COR-L47 (cell line): ENCODE results near the gene PSMD11.
"Not testable (repeated sequence)": the region's sequence is repeated elsewhere in the genome, so short reads cannot be mapped to it uniquely, and the experiment has no call there.

ENCODE experiments used
- DNase-seq: peaks from one replicate; lab custom pipeline; 2025; lab: John Stamatoyannopoulos, UW

PSMD11 gene

DNA sequence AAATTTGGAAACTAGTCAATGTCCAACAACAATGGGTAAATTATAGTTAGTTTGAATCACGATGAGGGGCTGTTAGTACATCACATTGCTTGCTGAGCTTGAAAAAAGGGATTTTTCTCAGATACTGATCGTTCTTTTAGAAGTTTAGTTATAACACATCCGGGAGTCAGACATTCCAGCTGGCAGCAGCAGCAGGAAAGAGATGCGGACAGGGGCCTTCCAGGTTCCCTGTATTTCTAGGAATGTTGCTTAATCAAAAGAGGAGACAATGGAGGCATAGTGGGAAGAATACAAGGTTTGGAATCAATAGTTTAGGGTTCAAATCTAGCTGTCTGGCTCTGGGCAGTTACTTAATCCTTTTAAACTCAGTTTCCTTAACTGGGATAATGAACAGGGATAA lies 70.3 kb downstream of the PSMD11 start:
- DNase-seq, result no peak

DNA sequence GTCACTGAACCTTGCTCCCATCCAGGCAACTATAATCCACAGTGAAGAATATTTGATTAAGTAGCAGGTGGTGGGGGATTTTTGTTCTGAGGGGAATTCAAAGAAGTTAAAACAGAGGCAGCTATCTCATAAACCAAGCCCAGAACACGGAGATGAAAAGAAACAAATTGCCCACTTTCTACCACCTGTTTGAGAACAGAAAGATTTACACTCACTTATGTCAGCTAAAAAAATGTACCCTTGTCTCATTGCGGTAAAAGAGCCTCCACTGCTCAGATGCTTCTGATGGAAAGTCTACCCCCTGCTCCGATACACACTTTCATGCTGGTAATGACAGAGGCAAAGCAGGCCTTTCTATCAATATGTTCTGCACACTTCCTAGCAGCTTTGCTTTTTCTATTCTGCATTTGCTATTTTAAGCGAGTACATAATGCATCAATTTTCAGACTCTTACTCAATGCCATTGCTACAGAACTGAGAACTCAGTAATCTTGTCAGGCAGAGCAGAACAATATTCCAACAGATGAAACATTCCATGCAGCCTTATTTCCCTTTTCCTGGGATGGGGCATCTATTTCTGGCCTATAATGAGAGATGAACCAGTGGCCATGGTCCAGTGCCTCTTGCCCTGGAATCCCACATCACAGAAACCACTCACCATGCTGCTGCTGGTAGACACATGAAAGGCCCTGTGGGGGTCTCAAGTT lies 71.5 kb downstream of the PSMD11 start:
- DNase-seq, result no peak

DNA sequence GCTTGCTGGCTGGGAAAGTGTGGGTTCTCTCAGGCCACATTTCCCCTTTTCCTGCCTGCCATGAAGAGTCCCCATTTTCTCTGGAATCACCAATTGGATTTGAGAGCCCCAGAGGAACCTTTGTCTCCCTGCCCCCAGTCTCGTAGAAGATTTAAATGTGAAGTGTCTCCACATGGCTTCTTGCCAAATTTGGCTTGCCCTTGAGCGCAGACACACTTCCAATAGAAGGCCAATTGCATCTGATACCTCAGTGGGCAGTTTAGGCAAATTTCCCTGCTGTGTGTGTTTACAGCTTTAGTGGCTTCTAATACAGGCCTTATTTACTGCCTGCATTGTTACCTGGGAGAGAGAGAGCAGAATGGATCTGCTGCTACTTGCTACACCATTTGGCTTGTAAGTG lies 72.1 kb downstream of the PSMD11 start:
- peak; percentile 80 for DNase-seq

DNA sequence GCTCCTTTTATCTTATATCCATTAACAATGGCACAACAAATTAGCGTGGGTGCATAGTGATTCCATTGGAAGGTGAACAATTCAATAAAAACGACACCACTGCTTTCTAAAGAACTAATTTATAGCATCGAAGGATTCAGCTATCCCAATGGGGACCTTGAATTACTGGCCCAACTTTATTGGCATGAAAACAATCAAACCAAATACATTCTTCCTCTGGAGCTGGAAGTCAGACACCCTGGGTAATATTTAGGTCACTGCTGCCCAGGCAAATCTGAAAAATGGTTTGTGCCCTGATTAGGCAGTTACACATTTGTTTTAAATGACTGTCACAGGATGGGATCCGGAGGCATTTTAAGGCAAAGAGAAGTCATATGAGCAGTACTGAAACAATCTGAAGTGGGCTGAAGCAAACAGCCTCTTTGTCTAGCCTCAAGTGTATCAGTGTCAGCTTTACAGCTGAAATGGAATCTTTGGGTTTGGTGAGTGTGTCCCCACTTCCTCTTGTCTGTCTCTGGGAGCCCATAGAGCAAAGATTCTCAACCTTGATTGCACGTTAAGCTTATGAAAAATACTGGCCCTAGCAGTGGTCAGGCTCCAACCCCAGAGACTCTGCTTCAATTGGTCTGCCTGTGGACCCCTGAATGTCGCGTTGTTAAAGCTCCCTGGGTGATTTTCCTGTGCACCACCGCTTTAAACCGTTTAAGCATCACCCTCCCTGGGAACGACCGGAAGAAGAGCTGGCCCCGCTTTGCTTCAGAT lies 72.8 kb downstream of the PSMD11 start:
- no peak for DNase-seq

DNA sequence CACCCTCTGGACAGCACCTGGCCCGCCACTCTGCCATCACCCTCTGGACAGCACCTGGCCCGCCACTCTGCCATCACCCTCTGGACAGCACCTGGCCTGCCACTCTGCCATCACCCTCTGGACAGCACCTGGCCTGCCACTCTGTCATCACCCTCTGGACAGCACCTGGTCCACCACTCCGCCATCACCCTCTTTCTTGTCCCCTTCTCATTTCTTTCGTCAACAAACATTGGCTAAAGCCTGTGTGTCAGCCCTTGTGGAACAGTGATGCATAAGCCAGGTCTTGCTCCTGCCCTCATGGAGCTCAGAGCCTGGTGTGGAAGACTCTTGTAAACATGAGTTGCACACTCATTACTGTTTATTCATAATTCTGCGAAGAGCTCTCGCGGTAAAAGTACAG lies 73.7 kb downstream of the PSMD11 start:
- no peak for DNase-seq

DNA sequence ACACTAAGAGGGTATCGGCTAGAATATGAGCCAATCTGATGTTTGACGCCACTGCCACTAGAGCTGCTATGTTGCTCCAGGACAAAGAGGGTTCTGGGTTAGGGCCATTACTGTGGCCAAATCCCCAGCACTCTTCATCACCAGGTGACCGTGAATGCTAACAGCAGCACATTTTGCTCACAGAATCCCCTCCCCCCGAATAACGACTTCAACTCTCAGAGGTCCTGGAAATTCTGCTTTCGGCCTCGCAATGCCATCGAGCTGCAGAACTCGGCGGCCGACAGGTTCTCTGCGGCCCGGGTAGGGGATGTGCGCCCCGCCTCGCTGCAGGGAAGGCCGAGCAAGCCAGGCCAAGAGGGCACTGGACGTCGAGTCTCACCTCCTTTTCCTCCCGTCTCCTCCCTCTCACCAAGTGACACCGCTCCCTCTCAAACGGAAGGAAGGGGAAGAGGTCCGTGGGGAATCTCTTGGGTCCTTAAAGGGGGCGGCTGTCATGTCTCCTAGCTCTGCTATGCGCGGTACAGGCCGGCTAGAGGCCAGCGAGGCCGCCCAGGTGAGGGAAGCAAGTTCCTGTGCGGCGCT lies 74.4 kb downstream of the PSMD11 start:
- DNase-seq, result no peak

DNA sequence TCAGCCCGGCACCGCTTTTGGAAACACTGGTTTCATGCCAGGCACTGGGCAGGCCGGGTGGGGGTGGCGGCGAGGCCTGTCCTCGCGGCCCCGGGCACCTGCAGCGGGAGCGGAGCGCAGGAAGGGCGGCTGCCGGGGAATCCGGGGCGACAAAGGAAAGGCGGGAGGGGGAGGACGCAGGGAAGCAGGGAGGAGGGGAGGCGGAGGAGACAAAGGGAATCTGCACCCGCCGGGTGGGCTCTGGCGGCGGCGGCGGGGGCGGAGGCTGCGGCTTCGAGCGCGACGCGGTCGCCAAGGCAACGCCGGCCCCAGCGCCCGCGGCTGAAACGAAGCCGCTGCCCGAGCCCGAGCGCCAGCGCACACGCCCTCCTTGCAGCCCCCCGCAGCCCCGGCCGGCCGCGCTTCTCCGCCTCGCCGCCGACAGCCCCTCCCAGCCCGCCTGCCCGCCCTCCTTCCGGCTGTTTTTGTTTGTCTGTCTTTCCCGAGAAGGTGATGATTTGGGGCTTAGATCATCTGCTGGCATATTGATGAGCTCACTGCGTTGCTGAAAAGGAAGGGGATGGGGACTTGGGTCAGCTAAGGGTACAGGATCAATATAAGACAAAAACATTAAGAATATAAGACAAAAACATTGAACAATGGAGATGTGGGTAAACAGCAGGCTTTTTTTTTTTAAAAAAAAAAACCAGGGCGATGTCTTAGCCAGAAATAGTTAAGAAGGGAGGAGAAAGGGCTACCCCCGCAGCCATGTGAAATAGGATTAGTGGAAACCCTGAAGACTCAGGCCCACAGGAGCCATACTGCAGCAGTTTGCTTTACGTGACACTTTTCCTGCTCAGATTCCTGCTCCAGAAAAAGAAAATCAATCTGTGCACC lies 75.2 kb downstream of the PSMD11 start:
- DNase-seq, result peak; percentile 94

DNA sequence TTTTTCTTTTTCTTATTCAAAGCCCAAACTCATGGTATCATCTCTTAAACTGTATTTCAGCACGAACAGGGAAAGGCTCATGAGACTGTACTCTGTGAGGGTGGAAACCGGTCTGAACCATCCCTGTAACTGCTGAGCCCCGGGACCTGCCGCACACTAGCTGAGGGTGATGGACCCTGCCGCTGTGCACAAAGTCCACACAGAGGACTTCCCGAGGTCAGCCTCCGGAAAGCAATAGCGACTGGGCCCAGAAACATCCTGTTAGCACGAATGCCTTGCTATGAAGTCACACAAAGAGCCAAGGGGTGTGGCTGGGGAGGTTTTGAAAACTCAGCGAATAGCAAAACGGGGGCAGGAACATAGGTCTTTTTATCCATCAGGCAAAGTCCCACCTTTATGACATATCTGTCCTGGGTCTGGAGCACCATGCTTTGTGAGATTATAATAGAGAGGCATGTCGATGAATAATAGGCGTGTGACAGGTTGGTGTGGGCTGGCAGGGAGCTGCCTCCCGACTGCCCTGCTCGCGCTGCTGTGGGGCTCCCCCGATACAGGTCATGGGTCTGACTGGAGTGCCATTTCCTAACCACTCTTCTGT lies 75.9 kb downstream of the PSMD11 start:
- peak; percentile 41 for DNase-seq

DNA sequence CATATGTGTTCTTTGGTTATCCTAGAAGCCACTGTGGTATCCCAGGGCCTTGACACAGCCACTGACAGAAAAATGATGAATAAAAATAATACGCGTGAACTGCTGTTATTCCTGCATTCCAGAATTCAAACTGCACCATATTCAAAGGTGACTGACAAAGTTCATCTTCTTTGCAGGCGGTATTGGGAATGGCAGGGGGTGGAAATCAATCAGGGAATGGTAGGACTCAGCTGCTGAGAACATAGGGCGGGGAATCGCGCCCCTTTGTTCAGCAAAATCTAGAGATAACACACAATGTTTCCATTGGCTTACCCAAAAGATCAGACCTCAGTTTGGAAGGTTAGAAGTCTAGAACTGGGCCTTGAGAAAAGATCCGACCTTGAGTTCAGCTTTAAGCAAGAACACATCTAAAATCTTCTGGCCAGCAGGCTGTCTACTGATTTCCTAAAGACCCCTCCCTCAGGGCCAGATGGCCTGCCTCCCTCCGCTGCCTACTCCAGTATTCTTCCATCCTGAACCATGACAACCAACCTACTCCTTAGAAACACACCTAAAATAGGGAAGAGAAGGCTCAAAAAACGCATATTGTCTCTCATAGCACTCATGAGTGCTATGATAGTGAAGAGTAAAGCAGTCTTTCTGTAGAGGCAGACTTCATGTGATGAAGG lies 76.6 kb downstream of the PSMD11 start:
- DNase-seq, result no peak

DNA sequence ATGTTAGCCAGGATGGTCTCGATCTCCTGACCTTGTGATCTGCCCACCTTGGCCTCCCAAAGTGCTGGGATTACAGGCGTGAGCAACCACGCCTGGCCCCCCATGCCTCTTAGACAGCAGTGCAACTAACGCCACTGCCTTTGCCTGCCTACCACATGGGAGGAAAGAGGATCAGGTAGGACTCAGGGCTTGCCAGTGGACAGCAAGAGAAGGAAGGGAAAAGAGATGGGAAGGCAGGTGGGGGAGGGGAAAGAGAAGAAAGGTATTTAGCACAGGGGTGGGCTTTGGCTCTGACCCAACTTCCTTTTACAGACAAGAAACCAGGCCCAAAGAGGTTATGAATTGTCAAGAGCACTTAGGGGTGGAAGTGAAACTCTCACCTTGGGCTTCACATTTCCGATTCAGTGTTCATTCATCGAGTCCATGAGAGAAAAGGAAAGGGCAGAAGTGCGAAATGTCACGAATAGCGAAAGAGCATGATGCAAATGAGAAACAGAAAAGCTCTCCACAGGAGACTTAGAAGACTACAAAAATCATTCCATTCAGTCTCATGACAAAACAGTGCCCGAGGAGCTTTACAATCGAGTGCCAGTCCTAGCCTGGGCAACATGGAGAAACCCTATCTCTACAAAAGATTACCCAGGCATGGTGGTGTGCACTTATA lies 78.8 kb downstream of the PSMD11 start:
- DNase-seq, result no peak

DNA sequence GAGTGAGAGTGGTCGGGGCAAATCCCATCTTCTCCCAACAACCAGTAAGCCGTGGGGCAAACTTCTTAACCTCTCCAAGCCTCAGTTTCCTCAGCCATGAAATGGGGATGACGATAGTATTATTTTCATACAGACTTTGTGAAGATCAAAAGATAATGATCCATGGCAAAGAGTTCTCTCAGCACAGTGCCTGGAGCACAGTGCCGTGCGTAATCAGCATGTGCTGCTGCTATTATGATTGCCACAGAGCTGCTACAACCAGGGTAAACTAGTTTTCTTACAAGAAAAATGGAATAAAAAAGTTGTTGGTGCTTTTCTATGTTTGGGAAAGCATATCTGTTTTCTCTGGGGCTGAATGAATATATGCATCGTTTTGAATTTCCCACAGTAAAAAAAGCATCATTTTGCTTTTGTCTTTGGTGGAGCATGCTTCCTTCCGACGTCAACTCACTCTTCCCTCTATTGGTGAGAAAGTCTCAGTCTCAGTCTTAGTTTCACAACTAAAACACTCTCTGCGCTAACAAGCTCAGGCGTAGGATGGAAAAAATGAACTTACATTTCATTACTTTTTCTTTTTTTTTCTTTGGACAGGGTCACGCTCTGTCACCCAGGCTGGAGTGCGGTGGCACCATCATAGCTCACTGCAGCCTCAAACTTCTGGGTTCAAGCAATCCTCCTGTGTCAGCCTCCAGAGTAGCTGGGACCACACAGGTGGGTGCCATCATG lies 79.7 kb downstream of the PSMD11 start:
- no peak for DNase-seq

DNA sequence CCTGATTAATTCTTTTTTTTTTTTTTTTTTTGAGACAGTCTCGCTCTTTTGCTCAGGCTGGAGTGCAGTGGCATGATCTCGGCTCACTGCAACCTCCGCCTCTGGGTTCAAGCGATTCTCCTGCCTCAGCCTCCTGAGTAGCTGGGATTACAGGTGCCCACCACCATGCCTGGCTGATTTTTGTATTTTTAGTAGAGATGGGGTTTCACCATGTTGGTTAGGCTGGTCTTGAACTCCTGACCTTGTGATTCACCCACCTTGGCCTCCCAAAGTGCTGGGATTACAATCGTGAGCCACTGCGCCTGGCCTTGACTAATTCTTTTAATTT lies 80.2 kb downstream of the PSMD11 start:
- not testable (repeated sequence) for DNase-seq

DNA sequence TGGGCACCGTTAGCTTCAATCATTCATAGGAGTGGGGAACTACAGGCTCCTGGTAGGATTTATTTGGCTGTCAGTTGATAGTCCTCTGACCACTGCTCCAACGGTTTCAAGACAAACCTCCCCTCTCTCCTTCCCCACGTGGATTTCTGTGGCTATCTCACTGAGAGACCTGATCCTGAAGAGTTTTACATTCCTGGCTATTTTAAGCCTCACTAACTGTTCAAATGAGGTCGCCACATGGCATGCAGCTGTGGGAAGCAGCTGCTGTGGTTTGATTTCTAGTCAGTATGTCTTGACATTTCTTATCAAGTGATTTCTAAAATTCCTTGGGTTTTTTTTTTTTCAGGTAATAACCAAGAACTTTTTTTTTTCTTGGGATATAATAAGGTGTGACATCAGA lies 80.8 kb downstream of the PSMD11 start:
- DNase-seq, result no peak

DNA sequence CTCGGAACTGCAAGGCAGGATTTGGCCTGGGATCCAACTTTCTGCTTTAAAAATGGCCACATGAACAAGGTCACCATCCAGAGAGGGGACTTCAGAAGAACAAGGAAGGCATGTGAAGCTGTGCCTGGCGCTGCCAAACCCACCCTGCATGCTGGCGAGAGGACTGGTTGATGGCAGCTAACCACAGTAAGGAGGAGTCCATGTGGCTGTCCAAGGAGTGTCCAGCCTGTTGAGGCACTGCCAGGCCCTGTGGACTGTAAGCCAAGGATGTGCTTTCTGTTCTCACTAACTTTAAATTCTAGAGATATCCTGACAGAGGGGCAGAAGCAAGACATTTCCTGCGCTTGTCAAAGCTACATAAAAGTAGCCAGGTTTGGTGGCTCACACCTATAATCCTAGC lies 82.8 kb downstream of the PSMD11 start:
- no peak for DNase-seq

DNA sequence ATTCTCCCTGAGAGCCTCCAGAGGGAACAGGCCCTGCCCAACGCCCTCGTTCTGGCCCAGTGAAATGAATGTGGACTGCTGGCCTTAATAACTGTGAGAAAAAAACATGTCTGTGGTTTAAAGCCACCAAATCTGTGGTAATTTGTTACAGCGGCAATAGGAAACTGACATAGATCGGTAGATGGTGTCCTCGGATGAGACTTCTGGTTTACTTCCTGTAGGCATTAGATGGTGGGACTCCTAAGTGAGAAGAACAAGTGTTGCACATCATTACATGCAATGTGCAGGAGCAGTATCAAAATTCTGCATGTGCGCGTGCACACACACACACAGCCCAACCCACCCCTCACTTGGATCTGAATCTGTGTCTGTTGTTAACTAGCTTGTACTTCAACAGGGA lies 84.5 kb downstream of the PSMD11 start:
- DNase-seq, result no peak

DNA sequence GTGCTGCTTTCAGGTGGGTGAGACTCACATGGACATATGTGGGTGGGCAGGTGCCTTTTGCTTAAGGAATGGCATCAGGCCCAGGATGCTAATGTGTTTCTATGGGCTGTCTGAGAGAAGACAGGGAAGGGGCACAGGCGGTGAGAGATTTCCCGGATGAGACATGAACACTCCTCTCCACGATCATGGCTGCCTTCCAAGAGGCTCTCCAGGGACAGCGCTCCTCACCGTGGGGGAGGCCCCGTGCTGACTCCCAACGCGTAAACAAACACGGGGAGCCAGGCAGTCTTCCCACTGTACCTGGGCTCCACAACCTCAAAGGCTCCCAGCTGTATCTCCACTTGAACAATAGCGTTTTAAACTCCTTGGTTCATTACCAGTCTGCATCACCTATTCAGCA lies 85.3 kb downstream of the PSMD11 start:
- peak; percentile 95 for DNase-seq
